Measurements from ENCODE around the gene TMEM140.

DNA sequence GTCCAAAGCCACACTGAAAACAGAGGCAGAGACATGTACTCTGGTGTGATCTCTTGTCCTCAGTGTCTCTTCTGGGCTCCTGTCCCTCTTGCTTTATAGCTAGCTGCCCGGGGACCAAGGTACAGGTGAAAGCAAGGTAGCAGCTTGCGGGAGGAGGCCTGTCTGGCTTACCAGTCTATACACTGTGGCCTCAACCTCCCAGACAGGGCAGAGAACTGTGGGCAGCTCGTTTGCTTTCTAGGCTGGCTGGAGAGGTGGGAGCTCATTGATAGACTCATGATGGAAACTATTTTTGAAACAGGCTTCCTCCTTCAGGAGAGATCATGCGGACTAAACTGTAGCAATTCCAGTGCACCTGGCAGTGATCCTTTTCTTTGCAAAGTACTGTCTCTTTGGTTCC, 18.0 kb downstream of the TMEM140 start:
- TF ChIP-seq, protein P1, sequence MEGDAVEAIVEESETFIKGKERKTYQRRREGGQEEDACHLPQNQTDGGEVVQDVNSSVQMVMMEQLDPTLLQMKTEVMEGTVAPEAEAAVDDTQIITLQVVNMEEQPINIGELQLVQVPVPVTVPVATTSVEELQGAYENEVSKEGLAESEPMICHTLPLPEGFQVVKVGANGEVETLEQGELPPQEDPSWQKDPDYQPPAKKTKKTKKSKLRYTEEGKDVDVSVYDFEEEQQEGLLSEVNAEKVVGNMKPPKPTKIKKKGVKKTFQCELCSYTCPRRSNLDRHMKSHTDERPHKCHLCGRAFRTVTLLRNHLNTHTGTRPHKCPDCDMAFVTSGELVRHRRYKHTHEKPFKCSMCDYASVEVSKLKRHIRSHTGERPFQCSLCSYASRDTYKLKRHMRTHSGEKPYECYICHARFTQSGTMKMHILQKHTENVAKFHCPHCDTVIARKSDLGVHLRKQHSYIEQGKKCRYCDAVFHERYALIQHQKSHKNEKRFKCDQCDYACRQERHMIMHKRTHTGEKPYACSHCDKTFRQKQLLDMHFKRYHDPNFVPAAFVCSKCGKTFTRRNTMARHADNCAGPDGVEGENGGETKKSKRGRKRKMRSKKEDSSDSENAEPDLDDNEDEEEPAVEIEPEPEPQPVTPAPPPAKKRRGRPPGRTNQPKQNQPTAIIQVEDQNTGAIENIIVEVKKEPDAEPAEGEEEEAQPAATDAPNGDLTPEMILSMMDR (conservative IDR thresholded peaks at IDR 0.05): no peak
- TF ChIP-seq ZFX (IDR thresholded peaks at IDR 0.05): no peak

Measured in C4-2B (cell line).